Loucy (cell line): Measurements from ENCODE around the gene DAGLB.

ENCODE experiments used
- EZH2phosphoT487 ChIP-seq: fragments of 200-600 bp; IDR thresholded peaks from 2 replicates; pipeline ENCODE4 v1.6.1; 2018; ENCODE audit warnings: antibody characterized with exemption, mild to moderate bottlenecking, moderate library complexity, borderline replicate concordance
- TF ChIP-seq, protein P1 (sequence below): fragments of 200-600 bp; sonication (generic); conservative IDR thresholded peaks from 2 replicates; pipeline ENCODE4 v1.5.1; 2014; ENCODE audit warnings: mild to moderate bottlenecking, antibody characterized with exemption, low read length

DNA sequence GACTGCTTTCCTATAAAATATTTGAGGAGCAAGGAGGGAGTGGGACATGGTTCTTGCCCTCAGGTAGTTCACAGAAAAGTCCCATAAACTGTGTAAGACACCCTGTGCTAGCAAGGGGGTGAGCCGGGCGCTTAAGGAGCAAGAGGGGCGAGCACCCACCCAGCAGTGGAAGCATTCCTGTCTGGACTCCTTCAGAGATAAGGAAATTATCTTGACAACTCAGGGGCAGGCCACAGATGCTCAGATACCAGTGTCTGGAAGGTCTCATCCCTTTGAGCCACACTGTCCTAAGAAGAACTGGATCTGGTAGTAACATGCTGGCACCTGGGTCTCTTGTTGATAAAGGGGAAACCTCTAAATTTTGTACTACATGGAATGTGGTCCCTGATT, 54.1 kb downstream of the DAGLB start:
- TF ChIP-seq, protein P1, sequence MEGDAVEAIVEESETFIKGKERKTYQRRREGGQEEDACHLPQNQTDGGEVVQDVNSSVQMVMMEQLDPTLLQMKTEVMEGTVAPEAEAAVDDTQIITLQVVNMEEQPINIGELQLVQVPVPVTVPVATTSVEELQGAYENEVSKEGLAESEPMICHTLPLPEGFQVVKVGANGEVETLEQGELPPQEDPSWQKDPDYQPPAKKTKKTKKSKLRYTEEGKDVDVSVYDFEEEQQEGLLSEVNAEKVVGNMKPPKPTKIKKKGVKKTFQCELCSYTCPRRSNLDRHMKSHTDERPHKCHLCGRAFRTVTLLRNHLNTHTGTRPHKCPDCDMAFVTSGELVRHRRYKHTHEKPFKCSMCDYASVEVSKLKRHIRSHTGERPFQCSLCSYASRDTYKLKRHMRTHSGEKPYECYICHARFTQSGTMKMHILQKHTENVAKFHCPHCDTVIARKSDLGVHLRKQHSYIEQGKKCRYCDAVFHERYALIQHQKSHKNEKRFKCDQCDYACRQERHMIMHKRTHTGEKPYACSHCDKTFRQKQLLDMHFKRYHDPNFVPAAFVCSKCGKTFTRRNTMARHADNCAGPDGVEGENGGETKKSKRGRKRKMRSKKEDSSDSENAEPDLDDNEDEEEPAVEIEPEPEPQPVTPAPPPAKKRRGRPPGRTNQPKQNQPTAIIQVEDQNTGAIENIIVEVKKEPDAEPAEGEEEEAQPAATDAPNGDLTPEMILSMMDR: no peak
- no peak for TF ChIP-seq EZH2phosphoT487
